Tibial nerve (tissue), 3 donors: Measurements from ENCODE around the gene STK4.

Source experiments
- CTCF ChIP-seq, 5 experiments: fragments of 200-600 bp in 3 of 5; fragments of 450-650 bp in 2 of 5; sonication (generic) in 3 of 5; IDR thresholded peaks; one replicate each; pipeline ENCODE4 v1.5.1; 2016 to 2019; ENCODE audit warnings: antibody characterized with exemption in 5 of 5, mild to moderate bottlenecking in 3 of 5, moderate library complexity in 2 of 5
- POLR2A ChIP-seq, 2 donors: fragments of 450-650 bp; IDR thresholded peaks; one replicate each; pipeline ENCODE4 v1.6.1; 2017; ENCODE audit warnings: antibody characterized with exemption in 2 of 2, mild to moderate bottlenecking in 2 of 2, moderate library complexity in 2 of 2

GRCh38 chr20:45072066-45072465 lies 105.8 kb downstream of the STK4 start:
- TF ChIP-seq CTCF (IDR thresholded peaks at IDR 0.05) (no peak), POLR2A (IDR thresholded peaks at IDR 0.05) (no peak)
